HG03575 (cell line): ENCODE results near the gene USP9X.
"Not testable (repeated sequence)": the region's sequence is repeated elsewhere in the genome, so short reads cannot be mapped to it uniquely, and the experiment has no call there.

ENCODE experiments used
- ATAC-seq: cut with Tn5 transposase; IDR thresholded peaks from one replicate; pipeline ENCODE4 v1.9.1; 2021; ENCODE audit not compliant: unreplicated experiment, insufficient number of reproducible peaks, low FRiP score; ENCODE audit errors: extremely low read depth

USP9X gene

DNA sequence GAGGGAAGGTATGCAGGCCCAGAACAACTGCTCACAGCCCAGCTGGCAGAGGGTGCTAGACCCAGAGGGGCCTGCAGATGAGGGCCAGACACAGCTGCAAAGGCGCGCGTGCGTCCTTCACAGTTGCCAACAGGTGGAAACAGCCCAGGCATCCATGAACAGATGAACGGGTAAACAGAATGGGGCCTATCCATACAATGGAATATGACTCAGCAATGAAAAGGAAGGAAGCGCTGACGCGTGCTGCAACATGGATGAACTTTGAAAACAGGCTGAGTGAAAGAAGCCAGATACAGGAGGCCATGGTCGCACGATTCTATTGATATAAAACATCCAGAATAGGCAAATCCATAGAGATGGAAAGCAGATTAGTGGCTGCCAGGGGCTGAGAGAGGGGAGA is 165.6 kb downstream of the USP9X start:
- ATAC-seq = no peak

GRCh38 chrX:41257801-41258200 is 172.6 kb downstream of the USP9X start:
- ATAC-seq = no peak

DNA sequence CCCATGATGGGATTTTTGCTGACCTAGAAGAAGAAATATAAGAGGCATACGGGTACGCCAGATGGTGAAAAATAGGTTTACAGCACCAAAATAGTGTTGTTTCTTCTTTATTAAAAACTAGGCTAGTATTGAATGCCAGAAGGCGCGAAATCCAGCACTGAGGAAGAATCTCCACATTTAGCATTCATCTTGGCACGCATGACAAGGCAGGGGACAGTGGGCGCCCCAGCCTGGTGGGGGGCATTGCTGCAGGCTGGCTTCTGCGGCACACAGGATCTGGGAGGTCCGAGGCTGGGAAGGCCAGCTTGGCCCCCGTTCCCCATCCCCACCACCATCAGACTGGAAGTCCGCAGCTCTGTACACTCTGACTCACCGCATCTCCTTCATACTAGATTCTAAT is 173.0 kb downstream of the USP9X start:
- ATAC-seq = no peak

GRCh38 chrX:41258871-41259270 is 173.6 kb downstream of the USP9X start:
- ATAC-seq = no peak

- no peak for ATAC-seq
Observed at GRCh38 chrX:41259516-41259915, 174.3 kb downstream of the USP9X start.

DNA sequence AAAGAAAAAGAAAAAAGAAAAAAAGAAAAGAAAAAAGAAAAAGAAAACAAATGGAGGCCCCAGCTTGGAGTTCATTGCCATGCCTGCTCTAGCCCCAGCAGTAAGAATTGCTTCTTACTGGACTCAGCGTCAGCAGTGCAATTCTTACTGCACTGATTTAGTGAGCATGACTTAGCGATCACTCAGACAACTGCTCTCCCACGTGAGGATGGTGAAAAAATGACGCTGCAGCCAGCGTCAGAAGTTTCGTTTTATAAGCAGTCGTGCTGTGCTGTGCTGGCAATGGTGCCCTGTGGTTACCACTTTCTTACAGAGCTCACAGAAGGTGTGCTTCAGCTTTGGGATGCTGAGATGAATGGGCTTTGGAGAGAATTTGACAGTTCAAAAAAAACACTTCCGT is 180.4 kb downstream of the USP9X start:
- no peak for ATAC-seq

- ATAC-seq = no peak
Observed at GRCh38 chrX:41273638-41274037, 188.4 kb downstream of the USP9X start.

- no peak for ATAC-seq
Observed at GRCh38 chrX:41275661-41276609, 190.7 kb downstream of the USP9X start.

DNA sequence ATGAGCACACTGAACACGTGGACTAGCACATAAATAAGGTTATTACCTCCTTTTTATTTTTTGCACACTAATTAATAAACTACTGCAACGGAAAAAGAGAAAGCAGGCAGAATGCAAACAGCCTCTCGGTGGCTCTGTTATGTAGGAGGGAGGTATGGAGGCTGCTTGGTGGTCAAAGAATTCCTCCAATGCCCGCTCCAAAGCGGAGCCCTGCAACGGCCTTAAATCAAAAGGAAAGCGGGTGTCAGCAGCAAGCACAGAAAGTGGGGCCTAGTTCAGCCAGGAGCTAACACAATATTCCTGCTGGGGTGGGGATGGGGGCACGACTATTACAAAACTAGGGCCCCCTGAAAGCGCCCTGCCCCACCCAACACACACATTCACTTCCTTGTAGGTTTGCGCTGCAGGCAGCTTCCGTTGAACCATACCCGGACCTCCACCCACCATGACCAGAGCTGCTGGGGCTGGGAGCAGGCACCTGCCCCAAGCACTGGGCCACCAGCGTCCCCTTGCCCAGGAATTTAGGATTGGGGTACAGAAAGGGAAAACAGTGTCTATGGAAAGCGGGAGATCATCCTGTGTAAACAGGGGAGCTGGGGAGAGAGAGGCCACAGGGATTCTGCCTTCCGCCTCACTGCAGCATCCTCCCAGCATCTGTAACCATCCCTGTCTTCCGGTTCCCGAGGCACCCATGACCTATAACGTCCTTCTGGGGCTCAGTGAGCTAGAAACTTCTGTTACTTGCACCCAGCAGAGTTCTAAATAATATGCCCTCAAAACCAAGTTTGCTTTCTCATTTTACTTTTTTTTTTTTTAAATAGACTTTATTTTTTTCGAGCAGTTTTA is 191.6 kb downstream of the USP9X start:
- no peak for ATAC-seq

DNA sequence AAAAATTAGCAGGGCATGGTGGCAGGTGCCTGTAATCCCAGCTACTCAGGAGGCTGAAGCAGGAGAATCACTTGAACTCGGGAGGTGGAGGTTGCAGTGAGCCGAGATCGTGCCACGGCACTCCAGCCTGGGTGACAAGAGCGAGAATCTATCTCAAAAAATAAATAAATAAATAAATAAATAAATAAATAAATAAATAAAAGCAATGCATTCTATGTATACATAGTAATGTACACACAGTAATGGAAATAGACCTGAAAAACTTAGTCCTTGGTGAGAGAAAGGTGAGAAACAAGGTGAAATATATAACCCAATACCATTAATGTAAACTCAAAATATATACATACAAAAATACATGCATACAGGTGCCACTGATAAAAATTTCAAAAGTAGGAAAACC is 197.1 kb downstream of the USP9X start:
- not testable (repeated sequence) for ATAC-seq

GRCh38 chrX:41285928-41286327 is 200.7 kb downstream of the USP9X start:
- ATAC-seq = not testable (repeated sequence)
